Measurements from ENCODE around the gene HSPA12B.

GRCh38 chr20:3759316-3759823, 26.9 kb downstream of the HSPA12B start:
- TF ChIP-seq EZH2 (IDR thresholded peaks at IDR 0.05; ENCODE audit: borderline replicate concordance, low read depth, low read length, poor library complexity, severe bottlenecking) (no peak), CTCF (conservative IDR thresholded peaks at IDR 0.05; ENCODE audit: low read depth, low read length) (no peak)

Data from A673 (cell line).